ENCODE data around the gene FOXK2. TPM values are rescaled to one million over a fixed set of nuclear protein-coding genes. Genes with fewer than 3 reads are reported as not detected.

Gene FOXK2
- total and polyA plus RNA-seq, 2 of the 8 experiments (the other 6 are each of a cell fraction or from before 2014, with no cell fraction given): 34.7 to 64.9 TPM

DNA sequence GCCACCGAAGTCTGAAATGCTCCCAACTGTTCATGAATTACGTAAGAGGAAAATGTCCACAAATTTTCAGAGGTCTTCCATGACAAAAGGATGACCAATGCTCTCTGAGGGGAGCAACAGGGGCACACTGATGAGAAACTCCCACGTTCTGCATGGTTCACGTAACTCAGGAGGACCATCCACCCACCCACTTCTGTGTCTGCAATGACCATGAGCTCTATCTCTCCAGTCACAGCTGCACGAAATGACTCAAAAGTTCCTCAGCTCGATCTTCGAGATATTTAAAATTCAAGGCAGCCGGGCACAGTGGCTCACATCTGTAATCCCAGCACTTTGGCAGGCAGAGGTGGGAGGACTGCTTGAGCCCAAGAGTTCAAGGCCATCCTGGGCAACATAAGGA is 112.9 kb downstream of the FOXK2 start:
- Histone ChIP-seq H3K27me3 (replicated peaks in 1 of 4; ENCODE audit: control insufficient read depth in 3 of 4, extremely low read depth in 1 of 4, insufficient read depth in 3 of 4, low read length in 3 of 4) (no peaks in the 10 kb centered on the region), H3K4ac (replicated peaks; ENCODE audit: insufficient read length, low read depth, low read length) (no peak overlapping the region), H3K23me2 (ENCODE audit: low read depth, low read length) (no peaks in the 10 kb centered on the region), H3K14ac (ENCODE audit: insufficient read length) (no peak overlapping the region), H3K4me1 (replicated peaks in 1 of 4; ENCODE audit: control insufficient read depth in 3 of 4, insufficient read depth in 4 of 4, low read length in 3 of 4) (peaks cover 0 to 5% (median 0%) of the 10 kb centered on the region in 4 experiments; a peak in 1 of 7 replicates), H2BK5ac (ENCODE audit: low read depth, low read length) (no peak overlapping the region), H3K4me2 (ENCODE audit: insufficient read depth in 1 of 2, low read depth in 2 of 2, low read length in 2 of 2) (no peak overlapping the region), H3K9ac (replicated peaks in 1 of 4; ENCODE audit: extremely low read depth in 1 of 4, low read depth in 3 of 4, low read length in 3 of 4) (no peak overlapping the region), H3K9me3 (ENCODE audit: insufficient read depth in 2 of 2, low read depth in 1 of 2, low read length in 1 of 2) (no peaks in the 10 kb centered on the region), H2AFZ (ENCODE audit: low read length) (no peak overlapping the region), H2AK5ac (ENCODE audit: low read depth, low read length) (no peak overlapping the region), H4K5ac (ENCODE audit: insufficient read length, low read depth, low read length) (no peak overlapping the region), H3K18ac (ENCODE audit: extremely low read depth, low read length) (no peak overlapping the region), H3K4me3 (ENCODE audit: extremely low read depth in 1 of 4, insufficient read depth in 2 of 4, low read depth in 3 of 4, low read length in 4 of 4) (no peak overlapping the region), H3K27ac (ENCODE audit: low read depth, low read length) (no peak overlapping the region), H4K8ac (ENCODE audit: extremely low read depth, insufficient read depth, low read length) (no peak overlapping the region), H2BK12ac (ENCODE audit: low read depth, low read length) (no peak overlapping the region), H2BK120ac (replicated peaks; ENCODE audit: low read depth, low read length) (no peak overlapping the region), H3K79me1 (ENCODE audit: low read depth, low read length) (peaks cover 12% of the 10 kb centered on the region), H3K79me2 (ENCODE audit: control insufficient read depth in 1 of 2, insufficient read depth in 2 of 2, low read length in 2 of 2) (peaks cover 4 to 66% of the 10 kb centered on the region in 2 experiments; a peak in 3 of 4 replicates), H4K20me1 (replicated peaks in 1 of 2; ENCODE audit: control insufficient read depth in 1 of 2, insufficient read depth in 2 of 2, low read length in 2 of 2) (peaks cover 6 to 22% of the 10 kb centered on the region in 2 experiments), H3K23ac (ENCODE audit: insufficient read length) (no peak overlapping the region), H2BK20ac (ENCODE audit: low read length) (no peak overlapping the region), H2BK15ac (ENCODE audit: low read length) (no peak overlapping the region), H3K56ac (replicated peaks; ENCODE audit: insufficient read length, low read depth, low read length) (no peak overlapping the region), H4K91ac (replicated peaks; ENCODE audit: insufficient read length, low read length) (no peak overlapping the region), H3K36me3 (ENCODE audit: control insufficient read depth in 2 of 4, insufficient read depth in 4 of 4, low read length in 3 of 4) (peaks cover 5 to 21% (median 6%) of the 10 kb centered on the region in 4 experiments; a peak in 7 of 8 replicates)
- ChIA-PET POLR2A (ENCODE audit: partially characterized antibody) (interaction anchor here (0.7 kb wide), 1 partner anchor 9 kb away, joined by 3 read pairs; no protein-coding TSS in a partner anchor), CTCF (ENCODE audit: partially characterized antibody) (interaction anchor here (1.1 kb wide), 1 partner anchor 16 kb away, joined by 3 read pairs; no protein-coding TSS in a partner anchor)
- FAIRE-seq (no peak), DNase-seq (ENCODE audit: low read depth in 1 of 2, low spot score in 2 of 2) (no peak)
- 90% methylated on average over 8 of the region's 8 CpGs; no CpG with 5 or more reads in 1 of the 2 experiments for WGBS, 2 experiments (ENCODE audit: extremely low coverage in 1 of 2, insufficient coverage in 1 of 2, insufficient read length in 1 of 2, insufficient replicate concordance in 2 of 2, low coverage in 1 of 2, low lambda C conversion rate in 2 of 2, missing lambda C conversion rate in 1 of 2)
- TF ChIP-seq RBBP5 (IDR thresholded peaks at IDR 0.05; ENCODE audit: borderline replicate concordance, low read depth, low read length): no peak
- no peak for TF ChIP-seq SP1 (IDR thresholded peaks at IDR 0.05; ENCODE audit: low read depth, low read length)
- no peak for TF ChIP-seq GTF2F1 (IDR thresholded peaks at IDR 0.05; ENCODE audit: borderline replicate concordance, low read depth, low read length)
- TF ChIP-seq, protein P1, sequence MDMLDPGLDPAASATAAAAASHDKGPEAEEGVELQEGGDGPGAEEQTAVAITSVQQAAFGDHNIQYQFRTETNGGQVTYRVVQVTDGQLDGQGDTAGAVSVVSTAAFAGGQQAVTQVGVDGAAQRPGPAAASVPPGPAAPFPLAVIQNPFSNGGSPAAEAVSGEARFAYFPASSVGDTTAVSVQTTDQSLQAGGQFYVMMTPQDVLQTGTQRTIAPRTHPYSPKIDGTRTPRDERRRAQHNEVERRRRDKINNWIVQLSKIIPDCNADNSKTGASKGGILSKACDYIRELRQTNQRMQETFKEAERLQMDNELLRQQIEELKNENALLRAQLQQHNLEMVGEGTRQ (IDR thresholded peaks at IDR 0.05; ENCODE audit: low read length): no peak
- no peak for TF ChIP-seq FOSL1 (IDR thresholded peaks at IDR 0.05; ENCODE audit: insufficient read depth, low read depth, low read length)
